ENCODE measurements around the gene SMARCAD1.

Gene SMARCAD1

GRCh38 chr4:94207469-94208224 is at the start of gene SMARCAD1:
Gene SMARCAD1 (plus strand): TSS chr4:94207865. CDS start chr4:94208395, 530 bp downstream.
- peak; percentile 88 to 94 for DNase-seq

- DNase-seq, result no peak
Measured at GRCh38 chr4:94158883-94159282, 48.8 kb upstream of the SMARCAD1 start.

GRCh38 chr4:94159790-94160189 is 47.9 kb upstream of the SMARCAD1 start:
- DNase-seq, result no peak

- no peak for DNase-seq
Measured at GRCh38 chr4:94160774-94161173, 46.9 kb upstream of the SMARCAD1 start.

- DNase-seq, result no peak
Measured at GRCh38 chr4:94165256-94165655, 42.4 kb upstream of the SMARCAD1 start.

GRCh38 chr4:94168321-94168720 is 39.3 kb upstream of the SMARCAD1 start:
- DNase-seq, result no peak

- DNase-seq, result no peak
Measured at GRCh38 chr4:94169803-94170372, 37.8 kb upstream of the SMARCAD1 start.

GRCh38 chr4:94171616-94172015 is 36.0 kb upstream of the SMARCAD1 start:
- DNase-seq, result no peak

- DNase-seq, result no peak
Measured at GRCh38 chr4:94175553-94176261, 32.0 kb upstream of the SMARCAD1 start.

GRCh38 chr4:94177822-94178221 is 29.8 kb upstream of the SMARCAD1 start:
- DNase-seq, result no peak

GRCh38 chr4:94181815-94182214 is 25.9 kb upstream of the SMARCAD1 start:
- peak in 1 of 2 experiments; percentile 2 for DNase-seq

GRCh38 chr4:94202769-94203168 is 4.9 kb upstream of the SMARCAD1 start:
- no peak for DNase-seq

GRCh38 chr4:94208266-94208665 is 601 bp downstream of the SMARCAD1 start:
- DNase-seq, result no peak

- no peak for DNase-seq
Measured at GRCh38 chr4:94208918-94209317, 1.3 kb downstream of the SMARCAD1 start.

GRCh38 chr4:94211861-94212260 is 4.2 kb downstream of the SMARCAD1 start:
- DNase-seq, result no peak

GRCh38 chr4:94214703-94215319 is 7.1 kb downstream of the SMARCAD1 start:
- DNase-seq, result no peak

GRCh38 chr4:94216394-94216793 is 8.7 kb downstream of the SMARCAD1 start:
- no peak for DNase-seq

- no peak for DNase-seq
Measured at GRCh38 chr4:94219402-94219801, 11.7 kb downstream of the SMARCAD1 start.

GRCh38 chr4:94221916-94222315 is 14.3 kb downstream of the SMARCAD1 start:
- DNase-seq, result no peak

GRCh38 chr4:94225449-94225848 is 17.8 kb downstream of the SMARCAD1 start:
- DNase-seq, result no peak

GRCh38 chr4:94226763-94227162 is 19.1 kb downstream of the SMARCAD1 start:
- DNase-seq, result no peak

- no peak for DNase-seq
Measured at GRCh38 chr4:94228493-94229216, 21.0 kb downstream of the SMARCAD1 start.

GRCh38 chr4:94232519-94232918 is 24.9 kb downstream of the SMARCAD1 start:
- DNase-seq, result no peak

All from NCI-H446 (cell line).